ENCODE measurements around the gene SLC39A9.

GRCh38 chr14:69366069-69366468 is 32.4 kb upstream of the SLC39A9 start:
- TF ChIP-seq CTCF (conservative IDR thresholded peaks at IDR 0.05; ENCODE audit: low read length) (no peak), EZH2phosphoT487 (IDR thresholded peaks at IDR 0.05; ENCODE audit: borderline replicate concordance, low read depth, low read length) (no peak)

All from OCI-LY7 (cell line).